Nephron progenitor cell (in vitro differentiated cells): ENCODE data around the gene MAMLD1.
A peak's percentile ranks its signal among the peaks of the same experiment; 100 is the strongest.

Experiments used
- DNase-seq: peaks from one replicate; pipeline ENCODE4 v3.0.0; 2021
- H3K27ac Mint-ChIP-seq: 2 replicates; pipeline ENCODE4 v1.8.0; 2021; ENCODE audit warnings: mild to moderate bottlenecking, moderate library complexity, mixed read lengths
- H3K27me3 Mint-ChIP-seq: 2 replicates; pipeline ENCODE4 v1.8.0; 2021; ENCODE audit warnings: mild to moderate bottlenecking, low read depth, mixed read lengths; ENCODE audit not compliant: poor library complexity
- H3K36me3 Mint-ChIP-seq: 2 replicates; pipeline ENCODE4 v1.8.0; 2021; ENCODE audit warnings: low read depth, mixed read lengths
- H3K4me1 Mint-ChIP-seq: 2 replicates; pipeline ENCODE4 v1.8.0; 2021; ENCODE audit warnings: mixed read lengths
- H3K4me3 Mint-ChIP-seq: 2 replicates; pipeline ENCODE4 v1.8.0; 2021; ENCODE audit warnings: mild to moderate bottlenecking, moderate library complexity, mixed read lengths
- H3K9me3 Mint-ChIP-seq: 2 replicates; pipeline ENCODE4 v1.8.0; 2021; ENCODE audit warnings: mild to moderate bottlenecking, moderate library complexity, mixed read lengths
- CTCF ChIP-seq: fragments of 200-600 bp; sonication (generic); IDR thresholded peaks from 2 replicates; pipeline ENCODE4 v1.5.0; 2021; ENCODE audit warnings: antibody characterized with exemption

Gene MAMLD1

DNA sequence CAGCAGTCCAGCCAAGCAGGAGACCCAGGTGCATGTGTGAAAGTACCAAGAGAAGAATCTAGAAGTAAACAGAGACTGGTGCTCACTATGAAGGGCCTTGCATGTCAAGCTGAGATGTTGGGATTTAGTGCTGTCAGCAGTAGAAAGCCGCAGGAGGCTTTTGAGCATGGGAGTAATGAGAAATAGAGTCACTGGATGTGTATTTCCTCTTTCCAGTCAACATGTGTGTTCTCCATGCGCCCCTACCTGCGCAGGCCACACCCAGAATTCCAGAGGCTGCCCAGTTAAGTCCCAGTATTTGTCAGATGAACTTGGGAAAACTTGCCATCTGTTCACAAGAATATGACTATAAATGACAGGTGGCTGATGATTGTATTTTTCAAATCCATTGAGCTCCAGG lies 4.5 kb upstream of the MAMLD1 start:
- DNase-seq: no peak
- Mint-ChIP-seq H3K27me3 (peaks cover 55% of the 10 kb centered on the region), H3K36me3 (no peaks in the 10 kb centered on the region), H3K4me1 (peaks cover 6% of the 10 kb centered on the region), H3K27ac (no peak overlapping the region), H3K4me3 (no peak overlapping the region), H3K9me3 (peaks cover 41% of the 10 kb centered on the region)
- TF ChIP-seq CTCF: no peak

DNA sequence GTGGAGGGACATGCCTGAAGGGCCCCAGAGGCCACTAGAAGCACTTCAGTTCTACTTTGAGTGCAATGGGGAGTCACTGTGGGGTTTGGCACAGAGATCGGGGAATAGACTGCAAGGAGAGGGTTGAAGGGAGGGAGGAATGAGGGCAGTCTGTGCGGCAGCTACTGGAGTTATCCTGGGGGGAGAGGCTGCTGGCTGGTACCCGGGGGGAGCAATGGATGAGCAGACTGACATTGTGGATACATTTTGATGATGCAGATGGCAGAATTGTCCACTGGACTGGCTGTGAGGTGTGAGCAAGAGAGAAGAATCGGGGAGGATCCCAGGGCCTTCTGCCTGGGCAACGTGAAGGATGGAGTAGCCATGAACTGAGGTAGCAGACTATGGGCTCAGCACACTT lies 2.8 kb upstream of the MAMLD1 start:
- Mint-ChIP-seq H3K9me3 (peaks cover 38% of the 10 kb centered on the region), H3K4me1 (peaks cover 6% of the 10 kb centered on the region), H3K36me3 (no peaks in the 10 kb centered on the region), H3K4me3 (peak overlapping the region; percentile 2), H3K27ac (no peak overlapping the region), H3K27me3 (peaks cover 61% of the 10 kb centered on the region)
- no peak for DNase-seq
- TF ChIP-seq CTCF: no peak

DNA sequence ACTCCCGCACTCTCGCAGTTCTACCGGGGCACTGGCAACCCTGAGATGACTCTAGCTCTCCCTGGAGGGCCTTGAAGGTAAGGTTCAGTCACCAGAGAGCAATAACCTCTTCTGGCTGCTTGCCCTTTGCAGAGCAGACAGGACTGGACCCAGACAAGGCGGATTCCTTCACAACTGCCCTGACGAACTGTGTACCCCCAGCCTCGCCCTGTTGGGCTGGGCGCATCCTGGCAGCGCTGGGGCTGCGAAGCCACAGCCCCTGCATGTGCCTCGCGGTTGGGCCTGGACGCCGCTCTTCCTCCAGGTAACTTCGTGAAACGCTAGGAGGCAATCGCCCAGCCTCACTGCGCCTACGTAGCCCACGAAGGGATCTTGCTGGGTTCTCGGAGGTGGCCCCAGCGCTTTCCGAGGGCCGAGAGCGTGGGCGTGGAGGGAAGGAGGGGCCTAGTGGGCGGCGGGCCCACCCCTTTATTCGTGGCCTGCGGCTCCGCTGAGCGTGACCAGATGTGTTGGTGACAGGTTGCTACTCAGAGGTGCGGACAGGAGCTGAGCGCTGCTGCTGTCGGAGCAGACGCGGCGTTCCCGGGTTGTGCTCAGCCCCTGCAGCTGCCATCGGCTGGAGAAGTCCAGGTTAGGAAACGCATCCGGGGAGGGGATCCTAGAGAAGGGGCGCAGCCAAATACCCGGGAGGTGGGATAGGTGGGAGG lies 1.9 kb upstream of the MAMLD1 start:
- H3K4me3 Mint-ChIP-seq: peak overlapping the region; percentile 66
- peaks cover 8% of the 10 kb centered on the region for H3K4me1 Mint-ChIP-seq
- H3K36me3 Mint-ChIP-seq: no peaks in the 10 kb centered on the region
- DNase-seq: peak; percentile 25
- H3K27me3 Mint-ChIP-seq: peaks cover 63% of the 10 kb centered on the region
- no peak for TF ChIP-seq CTCF
- peaks cover 45% of the 10 kb centered on the region for H3K9me3 Mint-ChIP-seq
- no peak overlapping the region for H3K27ac Mint-ChIP-seq

DNA sequence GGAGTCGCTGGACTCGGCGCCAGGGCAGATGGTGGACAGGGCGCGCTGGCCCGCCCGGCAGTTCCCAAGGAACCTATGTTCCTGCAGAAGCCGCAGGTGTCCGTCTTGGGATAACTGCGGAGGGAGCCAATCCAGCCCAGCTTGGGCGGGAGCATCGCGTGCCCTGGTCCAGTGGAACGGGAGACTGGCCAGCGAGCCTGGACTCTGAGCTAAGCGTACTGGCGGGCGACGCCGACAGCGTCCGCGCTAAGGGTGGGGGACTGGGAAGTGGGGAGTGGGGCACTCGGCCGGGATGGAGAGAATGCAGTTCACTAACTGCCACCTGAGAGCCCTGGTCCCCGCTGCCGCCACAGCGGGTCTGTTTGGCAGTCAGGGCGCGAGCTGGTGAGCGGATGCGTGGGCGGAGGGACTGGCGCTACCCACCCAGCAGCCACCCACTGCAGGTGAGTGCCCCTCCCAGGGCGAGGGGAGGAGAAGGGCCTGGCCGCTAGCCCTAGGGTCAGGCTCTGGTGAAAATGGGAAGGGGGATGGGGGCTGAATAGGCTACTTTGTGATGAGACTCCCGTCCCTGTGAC lies 1.3 kb upstream of the MAMLD1 start:
- DNase-seq: peak; percentile 22
- Mint-ChIP-seq H3K27me3 (peaks cover 69% of the 10 kb centered on the region), H3K27ac (no peak overlapping the region), H3K4me1 (peaks cover 14% of the 10 kb centered on the region), H3K36me3 (no peaks in the 10 kb centered on the region), H3K9me3 (peaks cover 48% of the 10 kb centered on the region), H3K4me3 (peak overlapping the region; percentile 80)
- no peak for TF ChIP-seq CTCF

DNA sequence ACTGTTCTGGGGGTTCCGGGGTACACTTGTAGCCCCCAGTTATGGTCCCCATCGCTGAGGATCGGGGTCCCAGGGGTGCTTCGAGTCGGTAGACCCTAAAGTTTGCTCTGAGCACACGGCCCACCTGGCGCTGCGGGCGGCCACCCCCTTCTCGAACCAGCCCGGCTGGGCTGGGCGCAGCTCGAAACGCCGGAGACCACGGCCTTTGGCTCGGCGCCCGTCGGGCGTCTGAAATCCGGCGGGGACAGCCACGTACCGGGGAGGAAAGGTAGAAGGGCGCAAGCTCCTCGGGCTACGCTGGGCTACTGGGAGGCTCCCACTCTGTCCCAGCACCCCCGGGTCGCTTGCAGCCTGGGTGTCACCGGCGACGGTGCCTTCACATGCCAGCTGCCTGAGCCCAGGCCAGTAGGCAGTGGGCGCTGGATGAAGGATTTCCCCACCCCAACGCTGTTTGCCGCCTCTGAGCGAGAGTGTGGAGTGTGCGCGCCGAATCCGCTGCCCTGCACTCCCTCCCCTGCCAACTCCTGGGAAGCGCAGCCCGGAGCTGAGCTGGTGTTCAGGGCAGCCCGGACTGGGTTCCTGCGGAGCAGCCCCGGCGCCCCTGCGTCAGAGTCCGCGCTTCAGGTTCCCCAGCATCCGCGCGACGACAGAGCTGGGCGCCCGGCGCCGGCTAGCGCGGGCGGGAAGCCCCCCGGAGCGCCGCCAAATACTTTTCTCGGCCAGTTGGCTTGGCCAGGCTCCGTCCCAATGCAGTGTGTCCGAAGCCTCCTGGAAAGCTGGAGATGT lies 637 bp downstream of the MAMLD1 start:
- Mint-ChIP-seq H3K36me3 (no peaks in the 10 kb centered on the region), H3K9me3 (peaks cover 40% of the 10 kb centered on the region), H3K27me3 (peaks cover 65% of the 10 kb centered on the region), H3K4me1 (peaks cover 17% of the 10 kb centered on the region), H3K4me3 (peak overlapping the region; percentile 78), H3K27ac (no peak overlapping the region)
- peak; percentile 32 for DNase-seq
- TF ChIP-seq CTCF: no peak
